HCT116 (cell line): ENCODE measurements around the gene HEMK1. TPM values are rescaled to one million over a fixed set of nuclear protein-coding genes. Genes with fewer than 3 reads are reported as not detected.

Experiments
- ATAC-seq: fragments of 200-7000 bp; cut with Tn5 transposase; 2 replicates; pipeline ENCODE4 v1.9.1; 2020; ENCODE audit warnings: mild to moderate bottlenecking, moderate library complexity
- BruUV-seq: library from RNA; stranded (reverse); fragments of 400-500 nt; replicated peaks from 2 replicates; lab custom pipeline; 2021; lab: Mats Ljungman, UMichigan
- CTCF ChIA-PET: fragments of 300-600 bp; sonication (Branson Sonifier 250); formaldehyde crosslinking; loops from one replicate; lab custom pipeline; 2021; ENCODE audit warnings: antibody characterized with exemption; lab: Charles Lee
- POLR2A ChIA-PET: fragments of 300-600, 350-600 bp; sonication (Branson Sonifier 250); formaldehyde crosslinking; loops from one replicate; lab custom pipeline; 2021; ENCODE audit warnings: antibody characterized with exemption; lab: Charles Lee
- RAD21 ChIA-PET, 2 experiments: fragments of 300-600 bp; sonication (Branson Sonifier 250); formaldehyde crosslinking; loops; one replicate each; lab custom pipeline; 2023; ENCODE audit warnings: low total read pairs in 2 of 2; ENCODE audit not compliant: uncharacterized antibody in 2 of 2, unreplicated experiment in 2 of 2, low non-redundant PET in 1 of 2; lab: Charles Lee
- DNase-seq: peaks from one replicate; pipeline ENCODE4 v3.0.0-alpha.2; 2010; ENCODE audit warnings: low read depth, low spot score
- H2AFZ ChIP-seq: fragments of 200-600 bp; shearing (Covaris generic), sonication (generic); 2 replicates; pipeline ENCODE4 v1.6.1; 2017; ENCODE audit warnings: low read depth, mixed run types, mixed read lengths, antibody characterized with exemption, low read length; ENCODE audit not compliant: poor library complexity, severe bottlenecking
- H3K27ac ChIP-seq: 2 replicates; pipeline ENCODE4 v1.5.1; 2012; ENCODE audit warnings: low read depth, low read length
- H3K27me3 ChIP-seq: fragments of 200-600 bp; sonication (generic); 2 replicates; pipeline ENCODE4 v1.6.1; 2016; ENCODE audit warnings: mixed run types, low read length, mixed read lengths; ENCODE audit not compliant: insufficient read depth
- H3K36me3 ChIP-seq, 2 experiments: fragments of 200-500 bp in 1 of 2; fragments of 200-600 bp in 1 of 2; sonication (Bioruptor generic) in 1 of 2; sonication (generic) in 1 of 2; 2 replicates each; pipeline versions ENCODE4 v1.5.1 to v1.6.1; 2014 to 2016; ENCODE audit warnings: low read length in 2 of 2, inconsistent platforms in 1 of 2, mixed read lengths in 1 of 2, mixed run types in 1 of 2; ENCODE audit not compliant: insufficient read depth in 2 of 2, control insufficient read depth in 1 of 2
- H3K4me1 ChIP-seq, 2 experiments: fragments of 200-600 bp in 1 of 2; sonication (generic) in 1 of 2; 2 replicates each; pipeline versions ENCODE4 v1.5.1 to v1.6.1; 2012 to 2017; ENCODE audit warnings: low read length in 2 of 2, inconsistent platforms in 1 of 2, mild to moderate bottlenecking in 1 of 2, mixed read lengths in 1 of 2, mixed run types in 1 of 2, moderate library complexity in 1 of 2; ENCODE audit not compliant: insufficient read depth in 2 of 2, control insufficient read depth in 1 of 2
- H3K4me2 ChIP-seq: fragments of 200-600 bp; sonication (generic); 2 replicates; pipeline ENCODE4 v1.6.1; 2017; ENCODE audit warnings: mixed run types, low read length, mixed read lengths
- H3K4me3 ChIP-seq, 2 experiments: fragments of 200-600 bp in 1 of 2; sonication (generic) in 1 of 2; replicated peaks in 1 of 2; 2 replicates each; pipeline ENCODE4 v1.5.1; 2011 to 2016; ENCODE audit warnings: low read length in 2 of 2, control low read depth in 1 of 2, low read depth in 1 of 2, mild to moderate bottlenecking in 1 of 2, mixed read lengths in 1 of 2, mixed run types in 1 of 2
- H3K79me2 ChIP-seq: fragments of 200-600 bp; sonication (generic); 2 replicates; pipeline ENCODE4 v1.6.1; 2017; ENCODE audit warnings: mild to moderate bottlenecking, mixed run types, low read length, moderate library complexity, mixed read lengths; ENCODE audit not compliant: insufficient read depth
- H3K9ac ChIP-seq: fragments of 200-600 bp; sonication (generic); 2 replicates; pipeline ENCODE4 v1.6.1; 2016; ENCODE audit warnings: low read length, mixed read lengths
- H3K9me2 ChIP-seq: fragments of 200-600 bp; sonication (generic), shearing (Covaris generic); 2 replicates; pipeline ENCODE4 v1.6.1; 2017; ENCODE audit warnings: mixed run types, mild to moderate bottlenecking, moderate library complexity; ENCODE audit not compliant: insufficient read depth
- H3K9me3 ChIP-seq, 2 experiments: fragments of 200-500 bp in 1 of 2; fragments of 200-600 bp in 1 of 2; sonication (Bioruptor generic) in 1 of 2; sonication (generic) in 1 of 2; 2 replicates each; pipeline ENCODE4 v1.6.1; 2014 to 2017; ENCODE audit warnings: low read length in 2 of 2, mixed read lengths in 2 of 2, inconsistent platforms in 1 of 2, low read depth in 1 of 2, mild to moderate bottlenecking in 1 of 2, mixed run types in 1 of 2, moderate library complexity in 1 of 2; ENCODE audit not compliant: control insufficient read depth in 1 of 2, insufficient read depth in 1 of 2
- H4K20me1 ChIP-seq: fragments of 200-600 bp; sonication (generic), shearing (Covaris generic); 2 replicates; pipeline ENCODE4 v1.6.1; 2017; ENCODE audit warnings: mixed run types, mild to moderate bottlenecking, moderate library complexity; ENCODE audit not compliant: insufficient read depth
- CBX3 ChIP-seq: IDR thresholded peaks from 2 replicates; pipeline ENCODE4 v1.6.1; 2012; ENCODE audit warnings: low read depth
- EGR1 ChIP-seq: IDR thresholded peaks from 2 replicates; pipeline ENCODE4 v1.6.1; 2012; ENCODE audit warnings: low read depth
- ELF1 ChIP-seq: IDR thresholded peaks from 2 replicates; pipeline ENCODE4 v1.6.1; 2012; ENCODE audit warnings: low read depth, borderline replicate concordance
- JUND ChIP-seq: IDR thresholded peaks from 2 replicates; pipeline ENCODE4 v1.6.1; 2012
- MAX ChIP-seq: IDR thresholded peaks from 2 replicates; pipeline ENCODE4 v1.6.1; 2012
- REST ChIP-seq: IDR thresholded peaks from 2 replicates; pipeline ENCODE4 v1.6.1; 2012; ENCODE audit warnings: low read depth
- SIN3A ChIP-seq: IDR thresholded peaks from 2 replicates; pipeline ENCODE4 v1.6.1; 2012; ENCODE audit warnings: low read depth
- ZBTB33 ChIP-seq: IDR thresholded peaks from 2 replicates; pipeline ENCODE4 v1.6.1; 2011; ENCODE audit warnings: mild to moderate bottlenecking, low read length, moderate library complexity; ENCODE audit not compliant: insufficient replicate concordance; ENCODE audit errors: extremely low read depth
- ZFX ChIP-seq: fragments of 450-650 bp; IDR thresholded peaks from 2 replicates; pipeline ENCODE4 v1.6.1; 2017
- intact Hi-C: fragments of 100-400 bp; cut with micrococcal nuclease; formaldehyde crosslinking; loops from 2 replicates; pipeline ENCODE4 v1.10.0; 2022
- total RNA-seq: library from RNA; stranded (reverse); gene quantifications from one replicate; pipeline ENCODE4 v1.2.1, GENCODE V29; 2021; ENCODE audit not compliant: unreplicated experiment

Gene HEMK1
- total RNA-seq, 1 experiment from 2014 or later = 20.5 TPM

GRCh38 chr3:50570508-50571279 is 1.4 kb downstream of the HEMK1 start:
- DNase-seq (no peak), ATAC-seq (no peak)
- CTCF ChIA-PET = interaction anchor here (0.7 to 5.4 kb wide), 5 partner anchors 31 to 45 kb away, joined by 3 to 31 read pairs (median 5); partner anchors contain the start of gene CISH
- Histone ChIP-seq H3K4me3 (peak overlapping the region; percentile 90 to 99), H3K9ac (peak overlapping the region; percentile 78), H2AFZ (no peak overlapping the region), H3K4me2 (peak overlapping the region; percentile 96)
- RAD21 ChIA-PET = interaction anchor here in 1 of 2 experiments (0.6 kb wide), 1 partner anchor 25 kb away, joined by 3 read pairs; no protein-coding TSS in a partner anchor
- TF ChIP-seq ELF1 = no peak
- no peak for TF ChIP-seq ZFX
- TF ChIP-seq EGR1 = no peak
- TF ChIP-seq ZBTB33 = no peak
- TF ChIP-seq SIN3A = no peak
- TF ChIP-seq CBX3 = no peak
- TF ChIP-seq JUND = no peak
- no peak for TF ChIP-seq MAX
- TF ChIP-seq REST = no peak
- TF ChIP-seq, all 23 proteins: peak for 0
- H4K20me1 ChIP-seq = no peaks in the 10 kb centered on the region
- no peak overlapping the region for H3K27ac ChIP-seq
- BruUV-seq = no TSS peak
- intact Hi-C loops = loop anchor here (5.0 kb wide), 1 partner anchor 817 kb away; the partner anchor contains the start of gene MANF
- H3K79me2 ChIP-seq = peaks cover 9% of the 10 kb centered on the region; the same call in 1 of the 2 replicates
- no peaks in the 10 kb centered on the region for H3K9me3 ChIP-seq
- no peaks in the 10 kb centered on the region for H3K9me2 ChIP-seq
- H3K4me1 ChIP-seq = peaks cover 15 to 40% of the 10 kb centered on the region in 2 experiments
- no peaks in the 10 kb centered on the region for H3K27me3 ChIP-seq
- no peaks in the 10 kb centered on the region; a peak in 1 of 4 replicates for H3K36me3 ChIP-seq
- POLR2A ChIA-PET = interaction anchor here (2.3 kb wide), 1 partner anchor 42 kb away, joined by 19 read pairs; the partner anchor contains the start of gene CISH
